Testis (tissue), 3 donors: Measurements from ENCODE around the gene SLC35D1. TPM values are rescaled to one million over a fixed set of nuclear protein-coding genes. Genes with fewer than 3 reads are reported as not detected.

Experiments
- DNase-seq: peaks from one replicate; pipeline ENCODE4 v3.0.0-alpha.2; 2019
- H3K27ac ChIP-seq, 2 donors: fragments of 200-600 bp; sonication (generic); one replicate each; pipeline ENCODE4 v1.5.1; 2019
- H3K27me3 ChIP-seq: fragments of 200-600 bp; sonication (generic); one replicate; pipeline ENCODE4 v1.5.1; 2019
- H3K36me3 ChIP-seq: fragments of 200-600 bp; sonication (generic); one replicate; pipeline ENCODE4 v1.5.1; 2017; ENCODE audit warnings: low read depth; ENCODE audit errors: missing control alignments
- H3K4me1 ChIP-seq: fragments of 200-600 bp; sonication (generic); one replicate; pipeline ENCODE4 v1.5.1; 2019
- H3K4me3 ChIP-seq, 2 donors: fragments of 200-600 bp; sonication (generic); one replicate each; pipeline ENCODE4 v1.5.1; 2017 to 2019
- H3K9me3 ChIP-seq: fragments of 200-600 bp; sonication (generic); one replicate; pipeline ENCODE4 v1.5.1; 2017
- POLR2A ChIP-seq: fragments of 450-650 bp; IDR thresholded peaks from one replicate; pipeline ENCODE4 v1.6.1; 2017; ENCODE audit warnings: antibody characterized with exemption, mild to moderate bottlenecking, moderate library complexity
- WGBS, 2 donors: methylation state at CpG; one replicate each; pipeline ENCODE4 v1.1.5; 2018; 5-methylcytosine and 5-hydroxymethylcytosine counted together
- intact Hi-C: fragments of 100-400 bp; cut with DNase I; formaldehyde crosslinking; loops from one replicate; pipeline ENCODE4 v1.15.1; 2023; ENCODE audit warnings: low total_unique reads
- polyA plus RNA-seq: library from polyadenylated mRNA; stranded (reverse); fragments of 350-450 nt; fragmentation: Illumina TruSeq; extraction: RNeasy Lipid Tissue Mini Kit (QIAGEN cat#74804); gene quantifications from one replicate; pipeline ENCODE4 v1.2.3, GENCODE V29; 2014; ENCODE audit warnings: low read depth, low replicate concordance; ENCODE audit not compliant: insufficient read depth
- total RNA-seq, 2 donors: library from RNA; depleted of rRNA; stranded (reverse); fragments of >200 nt; gene quantifications; one replicate each; pipeline ENCODE4 v1.2.3, GENCODE V29; 2016
- TF ChIP-seq, protein P1 (sequence below), 3 experiments: fragments of 450-650 bp in 2 of 3; fragments of 200-600 bp in 1 of 3; sonication (generic) in 1 of 3; IDR thresholded peaks; one replicate each; pipeline ENCODE4 v1.5.1; 2016 to 2019; ENCODE audit warnings: antibody characterized with exemption in 3 of 3, mild to moderate bottlenecking in 2 of 3, moderate library complexity in 1 of 3

SLC35D1 gene
- total and polyA plus RNA-seq, 3 donors from 2014 or later, result 11.3 to 17.2 (median 15.5) TPM

- intact Hi-C loops, result no loop called here
- no peak for DNase-seq
- Histone ChIP-seq H3K36me3 (no peaks in the 10 kb centered on the region), H3K27me3 (no peaks in the 10 kb centered on the region), H3K27ac (no peak overlapping the region), H3K4me1 (no peaks in the 10 kb centered on the region), H3K9me3 (no peaks in the 10 kb centered on the region), H3K4me3 (no peak overlapping the region)
- 89 to 90% methylated on average over 5 of the region's 5 CpGs for WGBS, 2 donors
- TF ChIP-seq POLR2A, result no peak
- TF ChIP-seq, protein P1, sequence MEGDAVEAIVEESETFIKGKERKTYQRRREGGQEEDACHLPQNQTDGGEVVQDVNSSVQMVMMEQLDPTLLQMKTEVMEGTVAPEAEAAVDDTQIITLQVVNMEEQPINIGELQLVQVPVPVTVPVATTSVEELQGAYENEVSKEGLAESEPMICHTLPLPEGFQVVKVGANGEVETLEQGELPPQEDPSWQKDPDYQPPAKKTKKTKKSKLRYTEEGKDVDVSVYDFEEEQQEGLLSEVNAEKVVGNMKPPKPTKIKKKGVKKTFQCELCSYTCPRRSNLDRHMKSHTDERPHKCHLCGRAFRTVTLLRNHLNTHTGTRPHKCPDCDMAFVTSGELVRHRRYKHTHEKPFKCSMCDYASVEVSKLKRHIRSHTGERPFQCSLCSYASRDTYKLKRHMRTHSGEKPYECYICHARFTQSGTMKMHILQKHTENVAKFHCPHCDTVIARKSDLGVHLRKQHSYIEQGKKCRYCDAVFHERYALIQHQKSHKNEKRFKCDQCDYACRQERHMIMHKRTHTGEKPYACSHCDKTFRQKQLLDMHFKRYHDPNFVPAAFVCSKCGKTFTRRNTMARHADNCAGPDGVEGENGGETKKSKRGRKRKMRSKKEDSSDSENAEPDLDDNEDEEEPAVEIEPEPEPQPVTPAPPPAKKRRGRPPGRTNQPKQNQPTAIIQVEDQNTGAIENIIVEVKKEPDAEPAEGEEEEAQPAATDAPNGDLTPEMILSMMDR (IDR thresholded peaks at IDR 0.05), result no peak
These were observed 12.0 kb downstream of the SLC35D1 start for GRCh38 chr1:67041841-67042503.

- TF ChIP-seq, protein P1 (IDR thresholded peaks at IDR 0.05), result no peak
- no peaks in the 10 kb centered on the region for H3K36me3 ChIP-seq
- no peak overlapping the region for H3K27ac ChIP-seq
- no peaks in the 10 kb centered on the region for H3K4me1 ChIP-seq
- H3K27me3 ChIP-seq, result no peaks in the 10 kb centered on the region
- 94 to 100% methylated on average over 1 of the region's 1 CpG for WGBS, 2 donors
- intact Hi-C loops, result no loop called here
- H3K4me3 ChIP-seq, result no peak overlapping the region
- H3K9me3 ChIP-seq, result no peaks in the 10 kb centered on the region
- no peak for DNase-seq
These were observed 13.5 kb downstream of the SLC35D1 start for GRCh38 chr1:67040405-67040804.

GRCh38 chr1:67031859-67032247, 22.1 kb downstream of the SLC35D1 start:
- 80 to 81% methylated on average over 4 of the region's 4 CpGs for WGBS, 2 donors
- Histone ChIP-seq H3K36me3 (no peaks in the 10 kb centered on the region), H3K27me3 (no peaks in the 10 kb centered on the region), H3K27ac (no peak overlapping the region), H3K9me3 (no peaks in the 10 kb centered on the region), H3K4me3 (no peak overlapping the region), H3K4me1 (no peaks in the 10 kb centered on the region)
- intact Hi-C loops, result no loop called here
- TF ChIP-seq POLR2A, result no peak
- TF ChIP-seq, protein P1 (IDR thresholded peaks at IDR 0.05), result no peak
- no peak for DNase-seq

- no peak overlapping the region for H3K4me3 ChIP-seq
- no peaks in the 10 kb centered on the region for H3K36me3 ChIP-seq
- no peaks in the 10 kb centered on the region for H3K4me1 ChIP-seq
- TF ChIP-seq, protein P1 (IDR thresholded peaks at IDR 0.05), result no peak
- no peak for TF ChIP-seq POLR2A
- no peak overlapping the region for H3K27ac ChIP-seq
- H3K27me3 ChIP-seq, result no peaks in the 10 kb centered on the region
- no peak for DNase-seq
- intact Hi-C loops, result no loop called here
- 65 to 77% methylated on average over 5 of the region's 5 CpGs for WGBS, 2 donors
- H3K9me3 ChIP-seq, result no peaks in the 10 kb centered on the region
These were observed 22.7 kb downstream of the SLC35D1 start for GRCh38 chr1:67031121-67031858.

GRCh38 chr1:67029472-67029871, 24.5 kb downstream of the SLC35D1 start:
- H3K9me3 ChIP-seq, result no peaks in the 10 kb centered on the region
- DNase-seq, result no peak
- no peak overlapping the region for H3K4me3 ChIP-seq
- intact Hi-C loops, result no loop called here
- no peaks in the 10 kb centered on the region for H3K4me1 ChIP-seq
- 94 to 96% methylated on average over 1 of the region's 1 CpG for WGBS, 2 donors
- H3K36me3 ChIP-seq, result no peaks in the 10 kb centered on the region
- no peaks in the 10 kb centered on the region for H3K27me3 ChIP-seq
- TF ChIP-seq POLR2A, result no peak
- H3K27ac ChIP-seq, result no peak overlapping the region
